Epithelial cell of prostate (primary cell): ENCODE results near the gene MMP19.

Source experiments
- DNase-seq: peaks from one replicate; pipeline ENCODE4 v3.0.0-alpha.2; 2011; ENCODE audit warnings: low read depth, low spot score
- H3K27ac ChIP-seq: fragments of 450-650 bp; 2 replicates; pipeline ENCODE4 v1.5.1; 2017; ENCODE audit warnings: mild to moderate bottlenecking

Gene MMP19

GRCh38 chr12:55817345-55818139 is 25.2 kb downstream of the MMP19 start, which contains the start of the genes ORMDL2 and SARNP:
Gene ORMDL2, plus strand, starts transcription at chr12:55818041. Its CDS starts 959 bp downstream, at chr12:55819000.
Gene SARNP, minus strand, starts transcription at chr12:55817724. Its CDS starts 23 bp downstream, at chr12:55817701.
- peak; percentile 99 for DNase-seq
- peak within 1 kb of the TSS; percentile 76 for H3K27ac ChIP-seq

GRCh38 chr12:55816881-55817344 is 25.8 kb downstream of the MMP19 start:
- H3K27ac ChIP-seq, result peak overlapping the region; percentile 76
- no peak for DNase-seq

- no peak for DNase-seq
- no peak overlapping the region for H3K27ac ChIP-seq
Observed at GRCh38 chr12:55815473-55815872, 27.3 kb downstream of the MMP19 start.

- no peak overlapping the region for H3K27ac ChIP-seq
- no peak for DNase-seq
Observed at GRCh38 chr12:55814257-55814656, 28.5 kb downstream of the MMP19 start.

GRCh38 chr12:55812088-55812487 is 30.6 kb downstream of the MMP19 start:
- no peak for DNase-seq
- no peak overlapping the region for H3K27ac ChIP-seq

- no peak overlapping the region for H3K27ac ChIP-seq
Observed at GRCh38 chr12:55809274-55809673, 33.5 kb downstream of the MMP19 start.

GRCh38 chr12:55806982-55807381 is 35.8 kb downstream of the MMP19 start:
- no peak overlapping the region for H3K27ac ChIP-seq
- no peak for DNase-seq

More at GRCh38 chr12:55809274-55809673, 33.5 kb downstream of the MMP19 start:
- no peak for DNase-seq

- H3K27ac ChIP-seq, result no peak overlapping the region
- no peak for DNase-seq
Observed at GRCh38 chr12:55797550-55797949, 45.2 kb downstream of the MMP19 start.

GRCh38 chr12:55797068-55797467 is 45.7 kb downstream of the MMP19 start:
- H3K27ac ChIP-seq, result no peak overlapping the region
- no peak for DNase-seq

- no peak for DNase-seq
- H3K27ac ChIP-seq, result no peak overlapping the region
Observed at GRCh38 chr12:55795950-55796349, 46.8 kb downstream of the MMP19 start.

- H3K27ac ChIP-seq, result no peak overlapping the region
- no peak for DNase-seq
Observed at GRCh38 chr12:55789893-55790292, 52.8 kb downstream of the MMP19 start.

GRCh38 chr12:55789171-55789570 is 53.6 kb downstream of the MMP19 start:
- DNase-seq, result no peak
- no peak overlapping the region for H3K27ac ChIP-seq

- no peak overlapping the region for H3K27ac ChIP-seq
- no peak for DNase-seq
Observed at GRCh38 chr12:55788546-55788945, 54.2 kb downstream of the MMP19 start.
